B cell (primary cell): ENCODE measurements around the gene ACOXL. TPM values are rescaled to one million over a fixed set of nuclear protein-coding genes. Genes with fewer than 3 reads are reported as not detected.
"Not testable (repeated sequence)": the region's sequence is repeated elsewhere in the genome, so short reads cannot be mapped to it uniquely, and the experiment has no call there.

ENCODE experiments used
- ATAC-seq: fragments of 200-7000 bp; cut with Tn5 transposase; one replicate; pipeline ENCODE4 v1.10.0; 2021; ENCODE audit warnings: low read depth, mild to moderate bottlenecking, moderate number of reproducible peaks, moderate library complexity
- CTCF ChIA-PET: fragments of 350-600 bp; sonication (Branson Sonifier 250); formaldehyde crosslinking; loops from one replicate; lab custom pipeline; 2021; ENCODE audit warnings: antibody characterized with exemption, inconsistent platforms; lab: Charles Lee
- POLR2A ChIA-PET: fragments of 350-600 bp; sonication (Branson Sonifier 250); formaldehyde crosslinking; loops from one replicate; lab custom pipeline; 2021; ENCODE audit warnings: antibody characterized with exemption; lab: Charles Lee
- DNase-seq: peaks from one replicate; pipeline ENCODE4 v3.0.0; 2013
- H2AFZ ChIP-seq: 2 replicates; pipeline ENCODE4 v1.6.1; 2012; ENCODE audit warnings: mild to moderate bottlenecking, low read depth, low read length; ENCODE audit not compliant: insufficient read depth, poor library complexity, severe bottlenecking
- H3K27ac ChIP-seq, 2 donors: 1 replicate in 1 of 2; 2 replicates in 1 of 2; pipeline ENCODE4 v1.5.1; 2012 to 2013; ENCODE audit warnings: low read length in 2 of 2, mild to moderate bottlenecking in 2 of 2, moderate library complexity in 1 of 2
- H3K27me3 ChIP-seq, 4 experiments: fragments of 200-600 bp in 1 of 4; sonication (generic) in 1 of 4; replicated peaks in 1 of 4; 1 replicate in 2 of 4; 2 replicates in 2 of 4; pipeline versions ENCODE4 v1.6.1 to v1.7.0; 2013 to 2016; ENCODE audit warnings: low read length in 3 of 4, mild to moderate bottlenecking in 2 of 4, mixed read lengths in 1 of 4, moderate library complexity in 1 of 4; ENCODE audit not compliant: insufficient read depth in 4 of 4, control insufficient read depth in 3 of 4; ENCODE audit errors: control extremely low read depth in 1 of 4
- H3K36me3 ChIP-seq, 2 experiments: replicated peaks in 1 of 2; 1 replicate in 1 of 2; 2 replicates in 1 of 2; pipeline versions ENCODE4 v1.6.1 to v1.7.1; 2013; ENCODE audit warnings: low read length in 1 of 2; ENCODE audit not compliant: insufficient read depth in 2 of 2, control insufficient read depth in 1 of 2; ENCODE audit errors: control extremely low read depth in 1 of 2, extremely low read depth in 1 of 2
- H3K4me1 ChIP-seq, 2 donors: fragments of 200-600 bp in 1 of 2; sonication (generic) in 1 of 2; 1 replicate in 1 of 2; 2 replicates in 1 of 2; pipeline versions ENCODE4 v1.5.1 to v1.6.1; 2013 to 2017; ENCODE audit warnings: low read length in 2 of 2; ENCODE audit not compliant: control insufficient read depth in 2 of 2, insufficient read depth in 2 of 2
- H3K4me2 ChIP-seq: replicated peaks from 2 replicates; pipeline ENCODE3; 2012; ENCODE audit warnings: mild to moderate bottlenecking, low read depth, low read length; ENCODE audit not compliant: poor library complexity, severe bottlenecking
- H3K4me3 ChIP-seq, 5 experiments: fragments of 200-600 bp in 1 of 5; sonication (generic) in 1 of 5; 1 replicate in 3 of 5; 2 replicates in 2 of 5; pipeline versions ENCODE4 v1.5.1 to v1.7.0; 2011 to 2016; ENCODE audit warnings: low read length in 4 of 5, mild to moderate bottlenecking in 4 of 5, low read depth in 2 of 5, control low read depth in 1 of 5, moderate library complexity in 1 of 5; ENCODE audit not compliant: insufficient read depth in 1 of 5; ENCODE audit errors: control extremely low read depth in 1 of 5, extremely low read depth in 1 of 5
- H3K79me2 ChIP-seq: fragments of 200-600 bp; sonication (generic); one replicate; pipeline ENCODE4 v1.6.0; 2016; ENCODE audit warnings: low read length; ENCODE audit not compliant: control insufficient read depth, insufficient read depth
- H3K9ac ChIP-seq: fragments of 200-600 bp; sonication (generic); 2 replicates; pipeline ENCODE4 v1.6.1; 2017; ENCODE audit warnings: mild to moderate bottlenecking, low read length, moderate library complexity
- H3K9me3 ChIP-seq, 3 donors: one replicate each; pipeline versions ENCODE4 v1.6.1 to v1.7.1; 2013; ENCODE audit warnings: low read length in 2 of 3; ENCODE audit not compliant: control insufficient read depth in 2 of 3, insufficient read depth in 1 of 3; ENCODE audit errors: control extremely low read depth in 1 of 3
- H4K20me1 ChIP-seq: 2 replicates; pipeline ENCODE4 v1.6.0; 2012; ENCODE audit warnings: mild to moderate bottlenecking, low read length; ENCODE audit not compliant: insufficient read depth, control insufficient read depth, poor library complexity, severe bottlenecking
- H3K27ac Mint-ChIP-seq: one replicate; pipeline ENCODE4 v1.8.0; 2021; ENCODE audit warnings: mixed read lengths
- H3K27me3 Mint-ChIP-seq: one replicate; pipeline ENCODE4 v1.8.0; 2021; ENCODE audit warnings: mixed read lengths
- H3K4me1 Mint-ChIP-seq: one replicate; pipeline ENCODE4 v1.8.0; 2021; ENCODE audit warnings: mixed read lengths
- H3K4me3 Mint-ChIP-seq: one replicate; pipeline ENCODE4 v1.8.0; 2021; ENCODE audit warnings: mixed read lengths
- H3K9me3 Mint-ChIP-seq: one replicate; pipeline ENCODE4 v1.8.0; 2022; ENCODE audit warnings: mixed read lengths; ENCODE audit not compliant: insufficient read depth
- CTCF ChIP-seq: fragments of 200-600 bp; IDR thresholded peaks from one replicate; pipeline ENCODE4 v1.8.0; 2022; ENCODE audit warnings: antibody characterized with exemption, mild to moderate bottlenecking
- EZH2 ChIP-seq: IDR thresholded peaks from 2 replicates; pipeline ENCODE4 v1.6.1; 2012; ENCODE audit warnings: borderline replicate concordance, low read depth, mild to moderate bottlenecking, moderate library complexity, low read length; ENCODE audit not compliant: insufficient read depth, poor library complexity, severe bottlenecking
- WGBS: methylation state at CpG from one replicate; pipeline ENCODE4 v1.1.5; 2013; ENCODE audit warnings: missing lambda C conversion rate; ENCODE audit not compliant: insufficient coverage; 5-methylcytosine and 5-hydroxymethylcytosine counted together
- intact Hi-C: fragments of 100-400 bp; cut with micrococcal nuclease; formaldehyde crosslinking; loops from one replicate; pipeline ENCODE4 v1.10.0; 2022
- polyA plus RNA-seq: library from polyadenylated mRNA; depleted of rRNA; stranded (reverse); fragments of >200 nt; gene quantifications from 2 replicates; pipeline ENCODE4 v1.2.3, GENCODE V29; 2012
- total RNA-seq, 2 donors: library from RNA; stranded (reverse); fragments of 120-200 nt in 1 of 2; gene quantifications; 1 replicate in 1 of 2; 2 replicates in 1 of 2; pipeline versions ENCODE4 v1.2.3 to v1.2.4, GENCODE V29; 2013 to 2022

Gene ACOXL
- total and polyA plus RNA-seq, 2 donors (not counting 1 experiment from before 2014, with no cell fraction given): 0.06 TPM; not detected in 1

GRCh38 chr2:110691612-110692258 is 40.6 kb upstream of the ACOXL start:
- Histone ChIP-seq H3K4me2 (no peak overlapping the region), H3K79me2 (no peaks in the 10 kb centered on the region), H3K4me1 (no peaks in the 10 kb centered on the region), H3K9ac (no peak overlapping the region), H4K20me1 (no peaks in the 10 kb centered on the region), H3K4me3 (no peak overlapping the region), H2AFZ (no peak overlapping the region), H3K27me3 (peaks cover 0 to 6% (median 0%) of the 10 kb centered on the region in 4 experiments), H3K9me3 (peaks cover 2 to 10% (median 7%) of the 10 kb centered on the region in 3 donors), H3K36me3 (no peaks in the 10 kb centered on the region), H3K27ac (no peak overlapping the region)
- H3K4me1 Mint-ChIP-seq: peaks cover 6% of the 10 kb centered on the region
- no peak for DNase-seq
- H3K9me3 Mint-ChIP-seq: peaks cover 2% of the 10 kb centered on the region
- ATAC-seq: no peak
- CTCF ChIA-PET: interaction anchor here (0.6 to 0.7 kb wide), 2 partner anchors 17 to 425 kb away, joined by 3 to 6 read pairs; no protein-coding TSS in a partner anchor
- no peak overlapping the region for H3K27ac Mint-ChIP-seq
- peaks cover 20% of the 10 kb centered on the region for H3K27me3 Mint-ChIP-seq
- no peak overlapping the region for H3K4me3 Mint-ChIP-seq
- WGBS: 94% methylated on average over 8 of the region's 11 CpGs
- POLR2A ChIA-PET: no interaction called here
- no peak for TF ChIP-seq EZH2
- TF ChIP-seq CTCF: no peak
- intact Hi-C loops: no loop called here

- H2AFZ ChIP-seq, H3K27ac Mint-ChIP-seq, H3K4me2 ChIP-seq, H3K4me3 ChIP-seq, POLR2A ChIA-PET, DNase-seq, CTCF ChIA-PET, H3K27ac ChIP-seq, H3K4me1 Mint-ChIP-seq, H3K4me3 Mint-ChIP-seq, H3K36me3 ChIP-seq, H3K9me3 Mint-ChIP-seq, ATAC-seq, H4K20me1 ChIP-seq, H3K9me3 ChIP-seq, H3K27me3 ChIP-seq, intact Hi-C loops, H3K4me1 ChIP-seq, H3K9ac ChIP-seq, H3K79me2 ChIP-seq: not testable (repeated sequence)
- peaks cover 17% of the 10 kb centered on the region for H3K27me3 Mint-ChIP-seq
- 14% methylated on average over 1 of the region's 5 CpGs for WGBS
Measured at GRCh38 chr2:110695146-110695898, 37.1 kb upstream of the ACOXL start.

- ATAC-seq, intact Hi-C loops, DNase-seq, H3K27ac ChIP-seq, H3K27me3 Mint-ChIP-seq, H3K4me1 Mint-ChIP-seq, H3K4me2 ChIP-seq, H3K36me3 ChIP-seq, H3K79me2 ChIP-seq, H3K9ac ChIP-seq, POLR2A ChIA-PET, H4K20me1 ChIP-seq, H3K4me1 ChIP-seq, H3K27ac Mint-ChIP-seq, H3K9me3 Mint-ChIP-seq, H3K4me3 Mint-ChIP-seq, CTCF ChIA-PET, H3K27me3 ChIP-seq, H3K9me3 ChIP-seq, H3K4me3 ChIP-seq, H2AFZ ChIP-seq: not testable (repeated sequence)
- WGBS: no CpG with 5 or more reads among the region's 6 CpGs
Measured at GRCh38 chr2:110698253-110698652, 34.1 kb upstream of the ACOXL start.
